Fibroblast of villous mesenchyme (primary cell): Measurements from ENCODE around the gene HIBCH. TPM values are rescaled to one million over a fixed set of nuclear protein-coding genes. Genes with fewer than 3 reads are reported as not detected.
"Not testable (repeated sequence)": the region's sequence is repeated elsewhere in the genome, so short reads cannot be mapped to it uniquely, and the experiment has no call there.

Experiments used
- DNase-seq: peaks from one replicate; pipeline ENCODE4 v3.0.0-alpha.2; 2010; ENCODE audit warnings: low read depth
- H3K4me3 ChIP-seq: 2 replicates; pipeline ENCODE4 v1.5.1; 2011; ENCODE audit warnings: low read depth, mild to moderate bottlenecking, low read length
- CTCF ChIP-seq: IDR thresholded peaks from 2 replicates; pipeline ENCODE4 v1.5.1; 2012; ENCODE audit warnings: low read depth, mild to moderate bottlenecking, low read length; ENCODE audit not compliant: insufficient read depth
- total RNA-seq: library from RNA; depleted of rRNA; stranded (reverse); fragments of >200 nt; gene quantifications from 2 replicates; pipeline ENCODE4 v1.2.3, GENCODE V29; 2012

Gene HIBCH
- total RNA-seq, 1 donor: 18.6 TPM

- H3K4me3 ChIP-seq: no peak overlapping the region
- DNase-seq: no peak
- no peak for TF ChIP-seq CTCF
Observed at GRCh38 chr2:190360965-190361364, 41.3 kb upstream of the HIBCH start.

- no peak for DNase-seq
- no peak for TF ChIP-seq CTCF
- H3K4me3 ChIP-seq: no peak overlapping the region
Observed at GRCh38 chr2:190360561-190360960, 40.9 kb upstream of the HIBCH start.

GRCh38 chr2:190358655-190359448, 39.2 kb upstream of the HIBCH start:
- DNase-seq, H3K4me3 ChIP-seq: not testable (repeated sequence)

GRCh38 chr2:190357600-190357999, 38.0 kb upstream of the HIBCH start:
- no peak overlapping the region for H3K4me3 ChIP-seq
- no peak for DNase-seq
- no peak for TF ChIP-seq CTCF

GRCh38 chr2:190355968-190356644, 36.5 kb upstream of the HIBCH start:
- DNase-seq: no peak
- H3K4me3 ChIP-seq: no peak overlapping the region
- no peak for TF ChIP-seq CTCF

GRCh38 chr2:190354003-190354690, 34.5 kb upstream of the HIBCH start:
- peak; percentile 51 for DNase-seq
- H3K4me3 ChIP-seq: no peak overlapping the region
- TF ChIP-seq CTCF: no peak

- no peak overlapping the region for H3K4me3 ChIP-seq
- TF ChIP-seq CTCF: no peak
- DNase-seq: no peak
Observed at GRCh38 chr2:190353537-190353899, 33.9 kb upstream of the HIBCH start.
